Mucosa of descending colon (tissue), 3 donors: ENCODE data around the gene TBL3. TPM values are rescaled to one million over a fixed set of nuclear protein-coding genes. Genes with fewer than 3 reads are reported as not detected.

Experiments
- ATAC-seq: fragments of 200-7000 bp; cut with Tn5 transposase; one replicate; pipeline ENCODE4 v1.9.1; 2020; ENCODE audit warnings: mild to moderate bottlenecking, moderate library complexity
- DNase-seq, 3 donors: peaks; one replicate each; pipeline ENCODE4 v3.0.0-alpha.2; 2020
- H3K36me3 ChIP-seq: fragments of 200-600 bp; one replicate; pipeline ENCODE4 v1.8.0; 2021; ENCODE audit warnings: low read depth, mild to moderate bottlenecking
- H3K4me1 ChIP-seq: fragments of 200-600 bp; one replicate; pipeline ENCODE4 v1.8.0; 2021; ENCODE audit warnings: low read depth, mild to moderate bottlenecking
- H3K4me3 ChIP-seq: fragments of 200-600 bp; one replicate; pipeline ENCODE4 v1.8.0; 2021; ENCODE audit warnings: mild to moderate bottlenecking
- H3K9me3 ChIP-seq: fragments of 200-600 bp; one replicate; pipeline ENCODE4 v1.8.0; 2021; ENCODE audit warnings: mild to moderate bottlenecking
- intact Hi-C, 2 donors: fragments of 100-400 bp; cut with DNase I in 1 of 2; cut with micrococcal nuclease in 1 of 2; formaldehyde crosslinking; loops; one replicate each; pipeline versions ENCODE4 v1.11.0 to v1.11.1; 2022; cut with DNase I, micrococcal nuclease
- total RNA-seq, 3 donors: library from RNA; stranded (reverse); fragmentation: NEBNext Ultra II Directional in 2 of 3; extraction: Animal tissue kit (Norgen Biotek cat#: 25700) in 2 of 3; gene quantifications; one replicate each; pipeline versions ENCODE4 v1.2.1 to v1.2.4, GENCODE V29; 2021 to 2023
- TF ChIP-seq, protein P1 (sequence below): fragments of 200-600 bp; IDR thresholded peaks from one replicate; pipeline ENCODE4 v1.8.0; 2022; ENCODE audit warnings: antibody characterized with exemption, mild to moderate bottlenecking
- donor health status: DM: no; HTN: no; CAD: no; lungs with moderate emphysema.
- donor health status: DM: no; HTN: no; CAD: no.
- donor health status: DM: no; HTN: yes; CAD: no.

TBL3 gene
- total RNA-seq, 3 donors from 2014 or later, result 21.6 to 25.5 (median 24.0) TPM

DNA sequence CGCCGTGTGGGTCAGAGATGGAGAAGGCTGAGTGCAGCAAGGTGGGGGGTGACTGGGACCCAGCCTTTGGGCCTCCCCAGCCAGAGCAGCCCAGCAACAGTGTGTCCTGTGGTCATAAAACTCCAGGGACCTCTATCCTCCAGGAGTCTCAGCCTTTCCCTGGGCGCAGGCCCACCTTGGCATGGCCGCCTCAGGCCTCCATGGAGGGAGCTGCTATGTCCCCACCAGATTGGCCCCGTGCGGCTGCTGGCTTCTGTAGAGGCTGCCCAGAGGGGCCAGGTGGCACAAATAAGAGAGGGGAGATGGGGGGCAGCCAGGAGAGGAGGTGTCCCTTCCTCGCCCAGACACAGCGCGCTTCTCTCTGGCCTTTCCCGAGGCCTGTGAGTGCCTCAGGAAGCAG, 15.3 kb downstream of the TBL3 start:
- DNase-seq (no peak), ATAC-seq (no peak)
- H3K4me3 ChIP-seq, result no peak overlapping the region
- no peaks in the 10 kb centered on the region for H3K36me3 ChIP-seq
- no peaks in the 10 kb centered on the region for H3K9me3 ChIP-seq
- H3K4me1 ChIP-seq, result peaks cover 58% of the 10 kb centered on the region
- TF ChIP-seq, protein P1, sequence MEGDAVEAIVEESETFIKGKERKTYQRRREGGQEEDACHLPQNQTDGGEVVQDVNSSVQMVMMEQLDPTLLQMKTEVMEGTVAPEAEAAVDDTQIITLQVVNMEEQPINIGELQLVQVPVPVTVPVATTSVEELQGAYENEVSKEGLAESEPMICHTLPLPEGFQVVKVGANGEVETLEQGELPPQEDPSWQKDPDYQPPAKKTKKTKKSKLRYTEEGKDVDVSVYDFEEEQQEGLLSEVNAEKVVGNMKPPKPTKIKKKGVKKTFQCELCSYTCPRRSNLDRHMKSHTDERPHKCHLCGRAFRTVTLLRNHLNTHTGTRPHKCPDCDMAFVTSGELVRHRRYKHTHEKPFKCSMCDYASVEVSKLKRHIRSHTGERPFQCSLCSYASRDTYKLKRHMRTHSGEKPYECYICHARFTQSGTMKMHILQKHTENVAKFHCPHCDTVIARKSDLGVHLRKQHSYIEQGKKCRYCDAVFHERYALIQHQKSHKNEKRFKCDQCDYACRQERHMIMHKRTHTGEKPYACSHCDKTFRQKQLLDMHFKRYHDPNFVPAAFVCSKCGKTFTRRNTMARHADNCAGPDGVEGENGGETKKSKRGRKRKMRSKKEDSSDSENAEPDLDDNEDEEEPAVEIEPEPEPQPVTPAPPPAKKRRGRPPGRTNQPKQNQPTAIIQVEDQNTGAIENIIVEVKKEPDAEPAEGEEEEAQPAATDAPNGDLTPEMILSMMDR, result no peak
- intact Hi-C loops, result no loop called here

DNA sequence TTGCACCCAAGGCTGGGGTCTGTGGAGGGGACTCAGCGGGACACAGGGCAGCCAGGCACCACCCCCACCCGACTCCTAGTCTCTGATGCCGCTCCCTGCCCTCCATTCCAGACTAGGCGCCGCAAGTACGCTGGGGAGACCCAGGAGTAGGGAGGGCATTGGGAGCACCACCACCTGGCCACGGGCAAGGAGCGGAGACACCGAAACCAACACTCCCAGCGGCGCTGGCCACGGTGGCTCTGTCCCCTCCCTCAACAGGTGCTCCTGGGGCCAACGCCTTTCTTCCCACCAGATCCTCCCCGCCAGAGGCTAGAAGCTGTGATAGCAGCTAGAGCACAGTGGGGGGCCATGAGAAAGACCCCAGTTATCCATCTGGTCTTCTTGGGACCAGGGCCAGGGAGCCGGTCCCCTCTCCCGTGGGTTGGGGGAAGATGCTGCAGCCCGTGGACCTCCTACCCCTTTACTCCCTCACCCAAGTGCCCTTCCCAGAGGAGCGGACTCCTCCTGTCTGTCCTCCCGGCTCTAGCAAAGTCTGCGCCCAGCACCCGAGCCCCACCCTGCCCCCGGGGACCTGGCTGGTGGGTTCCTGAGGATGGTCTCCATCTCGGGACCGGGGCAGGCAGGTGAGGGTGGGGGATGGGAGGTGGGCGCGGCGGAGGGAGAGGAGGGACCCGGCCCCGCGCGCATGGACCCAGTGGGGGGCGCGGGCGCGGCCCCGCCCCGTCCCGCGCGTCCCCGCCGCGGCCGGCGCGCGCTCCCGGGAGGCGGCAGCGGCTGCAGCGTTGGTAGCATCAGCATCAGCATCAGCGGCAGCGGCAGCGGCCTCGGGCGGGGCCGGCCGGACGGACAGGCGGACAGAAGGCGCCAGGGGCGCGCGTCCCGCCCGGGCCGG, 17.6 kb downstream of the TBL3 start, which contains the start of gene SYNGR3:
TSS of gene SYNGR3 (plus strand) at position 762 of the 892 bp plus-strand sequence. CDS start 133 bp downstream, outside the sequence.
- no peak for ATAC-seq
- intact Hi-C loops, result no loop called here
- TF ChIP-seq, protein P1, result no peak
- no peaks in the 10 kb centered on the region for H3K36me3 ChIP-seq
- no peaks in the 10 kb centered on the region for H3K9me3 ChIP-seq
- peaks cover 43% of the 10 kb centered on the region for H3K4me1 ChIP-seq
- peak in 1 of 3 donors; percentile 38 for DNase-seq
- no peak within 1 kb of the TSS for H3K4me3 ChIP-seq

DNA sequence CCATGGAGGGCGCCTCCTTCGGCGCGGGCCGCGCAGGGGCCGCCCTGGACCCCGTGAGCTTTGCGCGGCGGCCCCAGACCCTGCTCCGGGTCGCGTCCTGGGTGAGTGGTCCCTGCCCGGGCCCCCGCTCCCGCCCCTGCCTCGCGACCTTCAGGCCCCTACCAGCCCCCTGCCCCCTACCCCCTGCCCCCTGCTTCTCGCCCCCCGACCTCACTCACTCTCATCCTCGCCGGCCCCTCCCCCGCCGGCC, 18.2 kb downstream of the TBL3 start:
- H3K9me3 ChIP-seq, result no peaks in the 10 kb centered on the region
- TF ChIP-seq, protein P1, result no peak
- H3K4me3 ChIP-seq, result no peak overlapping the region
- peaks cover 38% of the 10 kb centered on the region for H3K4me1 ChIP-seq
- no peaks in the 10 kb centered on the region for H3K36me3 ChIP-seq
- DNase-seq (no peak), ATAC-seq (no peak)
- intact Hi-C loops, result no loop called here

DNA sequence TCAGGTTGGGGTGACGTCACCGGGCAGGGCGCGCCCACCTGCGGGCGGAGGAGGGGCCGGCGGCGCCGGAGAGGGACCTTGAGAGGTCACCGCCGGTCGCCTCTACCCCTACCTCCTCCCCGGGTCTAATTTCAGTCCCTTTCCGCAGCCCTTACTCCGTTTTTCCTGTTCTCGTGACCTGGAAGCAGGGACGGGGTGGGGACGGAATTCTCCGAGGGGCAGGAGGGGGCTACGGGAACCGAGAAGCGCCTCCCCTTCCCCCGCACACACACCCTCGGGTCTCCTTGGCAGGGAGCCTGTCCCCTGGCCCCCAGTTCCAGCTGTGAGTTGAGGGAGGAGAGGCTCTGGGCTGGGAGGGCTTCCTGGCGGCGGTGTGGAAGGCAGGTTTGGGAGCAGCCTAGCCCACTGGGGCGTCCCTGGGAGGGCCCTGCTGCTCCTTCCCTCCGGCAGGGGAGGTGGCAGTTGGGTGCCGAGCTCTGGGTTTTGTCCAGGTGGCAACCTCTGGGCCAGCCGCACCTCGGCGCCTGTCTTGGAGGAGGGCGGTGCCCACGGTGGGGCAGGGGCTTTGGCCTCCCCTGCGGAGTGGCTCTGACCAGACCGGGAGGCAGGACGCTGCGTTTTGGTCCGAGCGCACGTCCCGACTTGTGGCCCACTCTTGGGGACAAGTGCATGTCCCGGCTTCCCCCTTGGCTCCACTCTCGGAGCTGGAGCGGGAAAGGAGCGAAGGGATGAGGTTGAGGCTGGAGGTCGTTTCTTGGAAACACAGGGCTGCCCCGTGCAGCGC, 18.7 kb downstream of the TBL3 start:
- H3K36me3 ChIP-seq, result no peaks in the 10 kb centered on the region
- peak; percentile 18 for ATAC-seq
- no peaks in the 10 kb centered on the region for H3K9me3 ChIP-seq
- intact Hi-C loops, result no loop called here
- DNase-seq, result peak; percentile 72 to 85 (median 84)
- H3K4me3 ChIP-seq, result no peak overlapping the region
- H3K4me1 ChIP-seq, result peaks cover 33% of the 10 kb centered on the region
- TF ChIP-seq, protein P1, result no peak

DNA sequence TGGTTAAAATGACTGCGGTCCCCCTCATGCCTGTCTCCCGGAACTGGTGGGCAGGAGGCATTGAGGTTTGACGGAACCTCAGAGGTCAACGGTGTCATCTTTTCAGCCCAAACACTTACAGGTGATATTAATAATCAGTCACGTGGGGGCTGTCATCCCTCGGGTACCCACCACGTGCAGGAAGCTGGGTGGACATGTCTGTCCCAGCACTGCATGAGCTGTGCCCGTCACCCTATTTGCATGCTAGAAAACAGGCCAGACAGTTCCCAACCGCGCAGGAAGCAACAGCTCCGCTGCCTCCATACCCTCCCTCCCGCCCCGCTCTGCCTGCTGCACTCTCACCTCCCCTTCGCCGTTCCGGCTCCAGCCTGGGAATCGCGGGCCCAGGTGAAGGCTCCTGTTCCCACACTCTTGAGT, 19.3 kb downstream of the TBL3 start:
- Histone ChIP-seq H3K36me3 (no peaks in the 10 kb centered on the region), H3K9me3 (no peaks in the 10 kb centered on the region), H3K4me3 (no peak overlapping the region), H3K4me1 (peaks cover 27% of the 10 kb centered on the region)
- ATAC-seq (peak; percentile 37), DNase-seq (peak; percentile 59 to 85 (median 67))
- intact Hi-C loops, result no loop called here
- TF ChIP-seq, protein P1, result no peak
